Non-pigmented ciliary epithelial cell (primary cell): ENCODE results near the gene NRN1L.
"Not testable (repeated sequence)": the region's sequence is repeated elsewhere in the genome, so short reads cannot be mapped to it uniquely, and the experiment has no call there.

ENCODE experiments used
- DNase-seq: peaks from one replicate; pipeline ENCODE4 v3.0.0-alpha.2; 2010; ENCODE audit warnings: low read depth

NRN1L gene

GRCh38 chr16:67884684-67885083 is at the start of gene NRN1L:
Gene NRN1L (plus strand): TSS chr16:67884885. CDS start chr16:67884904, 19 bp downstream.
- peak; percentile 64 for DNase-seq

- DNase-seq = not testable (repeated sequence)
Observed at GRCh38 chr16:67837190-67837589, 47.5 kb upstream of the NRN1L start.

- DNase-seq = no peak
Observed at GRCh38 chr16:67837811-67838210, 46.9 kb upstream of the NRN1L start.

GRCh38 chr16:67841198-67841815 is 43.4 kb upstream of the NRN1L start:
- no peak for DNase-seq

GRCh38 chr16:67841816-67842508 is 42.7 kb upstream of the NRN1L start, which contains the start of gene THAP11:
Gene THAP11 (plus strand): TSS chr16:67842320. CDS start chr16:67842555, 235 bp downstream.
- peak; percentile 79 for DNase-seq

- DNase-seq = no peak
Observed at GRCh38 chr16:67842509-67843342, 42.0 kb upstream of the NRN1L start.

- no peak for DNase-seq
Observed at GRCh38 chr16:67843343-67843765, 41.3 kb upstream of the NRN1L start.

- no peak for DNase-seq
Observed at GRCh38 chr16:67844497-67844896, 40.2 kb upstream of the NRN1L start.

- no peak for DNase-seq
Observed at GRCh38 chr16:67845291-67846062, 39.2 kb upstream of the NRN1L start.

GRCh38 chr16:67846063-67846319 is 38.7 kb upstream of the NRN1L start:
- no peak for DNase-seq

GRCh38 chr16:67846320-67847063 is 38.2 kb upstream of the NRN1L start, which contains the start of gene NUTF2:
Gene NUTF2 (plus strand): TSS chr16:67846933. CDS start chr16:67865131, 18,198 bp downstream.
- DNase-seq = no peak

GRCh38 chr16:67847064-67847861 is 37.4 kb upstream of the NRN1L start, which contains the start of gene CENPT:
Gene CENPT (minus strand): TSS chr16:67847693. CDS start chr16:67833859, 13,834 bp downstream.
- DNase-seq = no peak

- DNase-seq = no peak
Observed at GRCh38 chr16:67848118-67848517, 36.6 kb upstream of the NRN1L start.

- no peak for DNase-seq
Observed at GRCh38 chr16:67853670-67854069, 31.0 kb upstream of the NRN1L start.

GRCh38 chr16:67855789-67856188 is 28.9 kb upstream of the NRN1L start:
- DNase-seq = no peak

GRCh38 chr16:67856927-67857546 is 27.6 kb upstream of the NRN1L start:
- no peak for DNase-seq

- peak; percentile 79 for DNase-seq
Observed at GRCh38 chr16:67857547-67858233, 27.0 kb upstream of the NRN1L start.

- DNase-seq = no peak
Observed at GRCh38 chr16:67858500-67858899, 26.2 kb upstream of the NRN1L start.
